GM12872 (cell line): ENCODE results near the gene SEPTIN11.

Experiments used
- TF ChIP-seq, protein P1 (sequence below): IDR thresholded peaks from 3 replicates; pipeline ENCODE4 v1.5.1; 2011; ENCODE audit warnings: low read depth, mild to moderate bottlenecking, low read length, moderate library complexity; ENCODE audit not compliant: insufficient read depth

Gene SEPTIN11

GRCh38 chr4:76972306-76972705, 22.8 kb downstream of the SEPTIN11 start:
- TF ChIP-seq, protein P1, sequence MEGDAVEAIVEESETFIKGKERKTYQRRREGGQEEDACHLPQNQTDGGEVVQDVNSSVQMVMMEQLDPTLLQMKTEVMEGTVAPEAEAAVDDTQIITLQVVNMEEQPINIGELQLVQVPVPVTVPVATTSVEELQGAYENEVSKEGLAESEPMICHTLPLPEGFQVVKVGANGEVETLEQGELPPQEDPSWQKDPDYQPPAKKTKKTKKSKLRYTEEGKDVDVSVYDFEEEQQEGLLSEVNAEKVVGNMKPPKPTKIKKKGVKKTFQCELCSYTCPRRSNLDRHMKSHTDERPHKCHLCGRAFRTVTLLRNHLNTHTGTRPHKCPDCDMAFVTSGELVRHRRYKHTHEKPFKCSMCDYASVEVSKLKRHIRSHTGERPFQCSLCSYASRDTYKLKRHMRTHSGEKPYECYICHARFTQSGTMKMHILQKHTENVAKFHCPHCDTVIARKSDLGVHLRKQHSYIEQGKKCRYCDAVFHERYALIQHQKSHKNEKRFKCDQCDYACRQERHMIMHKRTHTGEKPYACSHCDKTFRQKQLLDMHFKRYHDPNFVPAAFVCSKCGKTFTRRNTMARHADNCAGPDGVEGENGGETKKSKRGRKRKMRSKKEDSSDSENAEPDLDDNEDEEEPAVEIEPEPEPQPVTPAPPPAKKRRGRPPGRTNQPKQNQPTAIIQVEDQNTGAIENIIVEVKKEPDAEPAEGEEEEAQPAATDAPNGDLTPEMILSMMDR = no peak

GRCh38 chr4:76974150-76974549, 24.6 kb downstream of the SEPTIN11 start:
- TF ChIP-seq, protein P1 = no peak

DNA sequence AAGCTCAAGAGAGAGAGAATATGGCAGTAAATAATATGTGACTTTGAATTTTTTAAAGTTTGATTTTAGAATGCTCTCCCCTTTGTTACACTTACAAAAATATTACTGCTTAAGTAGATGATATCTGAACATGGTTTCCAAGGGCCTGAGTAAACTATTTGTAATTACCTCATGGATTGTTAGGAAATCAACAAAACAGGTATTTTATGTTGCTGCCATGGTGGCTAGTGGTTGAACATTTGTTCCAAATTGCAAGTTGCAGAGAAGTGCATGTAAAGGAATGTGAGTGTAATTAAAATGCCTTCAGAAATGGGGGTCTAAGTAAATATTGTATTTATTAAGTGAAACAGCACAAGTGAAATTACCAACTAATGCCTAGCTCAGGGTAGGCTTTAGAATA, 27.6 kb downstream of the SEPTIN11 start:
- TF ChIP-seq, protein P1 = no peak

- TF ChIP-seq, protein P1 = no peak
Measured at GRCh38 chr4:76977736-76978350, 28.3 kb downstream of the SEPTIN11 start.

DNA sequence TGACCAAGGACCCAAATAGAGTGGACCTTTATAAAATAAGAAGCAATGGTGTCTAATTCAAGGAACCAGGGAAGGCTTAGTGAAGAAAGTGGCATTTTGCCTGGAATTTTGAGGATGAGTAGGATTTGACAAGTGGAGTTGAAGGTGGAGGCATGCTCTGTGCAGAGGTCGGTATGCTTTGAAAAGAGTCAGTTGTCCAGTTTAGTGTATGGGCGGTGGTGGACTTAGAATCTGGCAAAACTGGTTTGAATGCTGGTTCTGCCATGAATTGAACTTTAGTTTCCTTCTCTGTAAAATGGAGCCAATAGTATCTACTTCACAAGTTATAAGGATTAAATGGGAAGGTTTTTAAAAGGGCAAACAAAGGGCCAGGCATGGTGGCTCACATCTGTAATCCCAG, 29.7 kb downstream of the SEPTIN11 start:
- TF ChIP-seq, protein P1 = no peak

- TF ChIP-seq, protein P1 = no peak
Measured at GRCh38 chr4:76980261-76980660, 30.7 kb downstream of the SEPTIN11 start.

GRCh38 chr4:76981644-76982043, 32.1 kb downstream of the SEPTIN11 start:
- TF ChIP-seq, protein P1 = no peak
